Muscle of leg (tissue), 11 donors: ENCODE results near the gene LTC4S. TPM values are rescaled to one million over a fixed set of nuclear protein-coding genes. Genes with fewer than 3 reads are reported as not detected.
A peak's percentile ranks its signal among the peaks of the same experiment; 100 is the strongest.

Experiments
- DNase-seq: peaks from one replicate; pipeline ENCODE4 v3.0.0; 2013
- H3K27ac ChIP-seq: one replicate; pipeline ENCODE4 v1.5.1; 2013; ENCODE audit warnings: mild to moderate bottlenecking, low read length, control low read depth
- H3K27me3 ChIP-seq: one replicate; pipeline ENCODE4 v1.6.1; 2013; ENCODE audit warnings: low read length; ENCODE audit not compliant: control insufficient read depth, insufficient read depth
- H3K36me3 ChIP-seq: one replicate; pipeline ENCODE4 v1.6.1; 2013; ENCODE audit warnings: low read length; ENCODE audit not compliant: control insufficient read depth, insufficient read depth
- H3K4me1 ChIP-seq: one replicate; pipeline ENCODE4 v1.6.1; 2013; ENCODE audit warnings: low read length; ENCODE audit not compliant: control insufficient read depth, insufficient read depth
- H3K4me3 ChIP-seq: one replicate; pipeline ENCODE4 v1.5.1; 2013; ENCODE audit warnings: low read length, control low read depth
- H3K9me3 ChIP-seq: replicated peaks from 2 replicates; pipeline ENCODE4 v1.6.1; 2013; ENCODE audit warnings: low read depth, low read length; ENCODE audit not compliant: control insufficient read depth
- WGBS: methylation state at CpG from one replicate; pipeline ENCODE4 v1.1.5; 2013; ENCODE audit warnings: missing lambda C conversion rate; ENCODE audit not compliant: insufficient coverage; 5-methylcytosine and 5-hydroxymethylcytosine counted together
- polyA plus RNA-seq, 8 donors: library from polyadenylated mRNA; unstranded; fragments of 120-200 nt; gene quantifications; one replicate each; pipeline versions ENCODE4 v1.2.1 to v1.2.3, GENCODE V29; 2013; ENCODE audit warnings: inconsistent platforms in 1 of 8, low replicate concordance in 1 of 8; ENCODE audit not compliant: insufficient read length in 8 of 8, insufficient read depth in 1 of 8
- total RNA-seq: library from RNA; stranded (reverse); fragments of 120-200 nt; gene quantifications from one replicate; pipeline ENCODE4 v1.2.4, GENCODE V29; 2013

LTC4S gene
- total and polyA plus RNA-seq, 9 donors: 2.3 to 4.6 (median 3.2) TPM

- Histone ChIP-seq H3K27ac (no peak overlapping the region), H3K4me1 (peaks cover 7% of the 10 kb centered on the region), H3K36me3 (peaks cover 73% of the 10 kb centered on the region), H3K27me3 (no peaks in the 10 kb centered on the region), H3K4me3 (no peak overlapping the region), H3K9me3 (no peaks in the 10 kb centered on the region)
- WGBS: no CpG with 5 or more reads among the region's 6 CpGs
- DNase-seq: no peak
Observed at GRCh38 chr5:179769271-179769670, 24.5 kb upstream of the LTC4S start.

- no peaks in the 10 kb centered on the region for H3K9me3 ChIP-seq
- peaks cover 78% of the 10 kb centered on the region for H3K36me3 ChIP-seq
- H3K27ac ChIP-seq: no peak overlapping the region
- no peaks in the 10 kb centered on the region for H3K27me3 ChIP-seq
- peaks cover 7% of the 10 kb centered on the region for H3K4me1 ChIP-seq
- no peak for DNase-seq
- 96% methylated on average over 4 of the region's 5 CpGs for WGBS
- H3K4me3 ChIP-seq: no peak overlapping the region
Observed at GRCh38 chr5:179769796-179770195, 24.0 kb upstream of the LTC4S start.

DNA sequence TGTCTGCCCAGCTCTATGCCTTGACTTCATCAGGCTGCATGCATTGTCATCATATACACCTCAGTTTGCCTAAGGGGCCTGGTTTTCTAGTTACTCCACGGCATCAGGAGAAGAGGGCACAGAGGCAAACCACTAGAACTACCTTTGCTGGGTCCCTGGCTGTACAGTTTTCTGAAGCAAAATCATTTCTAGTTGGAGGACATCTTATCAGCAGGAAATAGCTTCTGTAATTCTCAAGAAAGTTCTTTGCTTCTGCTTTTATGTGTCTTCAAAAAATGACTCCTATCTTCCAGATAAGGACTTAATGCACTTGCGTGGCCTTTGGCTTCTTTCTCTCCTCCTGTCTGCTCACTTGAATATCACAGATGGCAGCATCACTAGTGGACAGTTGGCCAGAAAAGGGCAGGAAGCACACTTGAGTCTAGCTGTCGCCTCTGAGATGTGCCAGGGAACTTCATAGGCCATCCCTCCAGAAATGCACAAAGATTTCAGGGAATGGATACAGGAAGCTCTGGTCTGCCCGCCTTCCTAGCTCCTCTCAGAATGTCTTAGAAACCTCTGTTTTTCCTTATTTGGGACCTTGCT, 22.4 kb upstream of the LTC4S start:
- Histone ChIP-seq H3K9me3 (no peaks in the 10 kb centered on the region), H3K4me3 (no peak overlapping the region), H3K36me3 (peaks cover 80% of the 10 kb centered on the region), H3K4me1 (no peaks in the 10 kb centered on the region), H3K27me3 (no peaks in the 10 kb centered on the region), H3K27ac (no peak overlapping the region)
- DNase-seq: no peak
- WGBS: 94% methylated on average over 2 of the region's 4 CpGs

- H3K4me1 ChIP-seq: no peaks in the 10 kb centered on the region
- WGBS: 100% methylated on average over 2 of the region's 6 CpGs
Observed at GRCh38 chr5:179772351-179772750, 21.4 kb upstream of the LTC4S start.

GRCh38 chr5:179773686-179774040, 20.1 kb upstream of the LTC4S start:
- no peak for DNase-seq
- no peak overlapping the region for H3K27ac ChIP-seq
- no peak overlapping the region for H3K4me3 ChIP-seq
- no peaks in the 10 kb centered on the region for H3K9me3 ChIP-seq
- no peaks in the 10 kb centered on the region for H3K27me3 ChIP-seq
- no peaks in the 10 kb centered on the region for H3K4me1 ChIP-seq
- 93% methylated on average over 9 of the region's 9 CpGs for WGBS
- H3K36me3 ChIP-seq: peaks cover 84% of the 10 kb centered on the region

More at GRCh38 chr5:179772351-179772750, 21.4 kb upstream of the LTC4S start:
- no peaks in the 10 kb centered on the region for H3K9me3 ChIP-seq
- H3K4me3 ChIP-seq: no peak overlapping the region
- H3K27me3 ChIP-seq: no peaks in the 10 kb centered on the region
- H3K36me3 ChIP-seq: peaks cover 80% of the 10 kb centered on the region
- H3K27ac ChIP-seq: no peak overlapping the region
- no peak for DNase-seq

DNA sequence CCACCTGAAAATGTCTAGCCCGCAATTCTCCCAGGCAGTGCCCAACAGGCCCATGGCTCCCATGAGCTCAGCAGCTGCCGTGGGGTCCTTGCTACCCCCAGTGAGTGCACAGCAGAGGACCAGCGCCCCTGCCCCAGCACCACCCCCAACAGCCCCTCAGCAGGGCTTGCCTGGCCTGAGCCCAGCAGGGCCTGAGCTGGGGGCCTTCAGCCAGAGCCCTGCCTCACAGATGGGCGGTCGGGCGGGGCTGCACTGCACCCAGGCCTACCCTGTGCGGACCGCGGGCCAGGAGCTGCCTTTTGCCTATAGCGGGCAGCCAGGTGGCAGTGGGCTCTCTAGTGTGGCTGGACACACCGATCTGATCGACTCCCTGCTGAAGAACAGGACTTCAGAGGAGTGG, 19.3 kb upstream of the LTC4S start:
- Histone ChIP-seq H3K27ac (no peak overlapping the region), H3K27me3 (no peaks in the 10 kb centered on the region), H3K36me3 (peaks cover 79% of the 10 kb centered on the region), H3K9me3 (no peaks in the 10 kb centered on the region), H3K4me1 (no peaks in the 10 kb centered on the region), H3K4me3 (no peak overlapping the region)
- WGBS: 94% methylated on average over 12 of the region's 12 CpGs
- no peak for DNase-seq

DNA sequence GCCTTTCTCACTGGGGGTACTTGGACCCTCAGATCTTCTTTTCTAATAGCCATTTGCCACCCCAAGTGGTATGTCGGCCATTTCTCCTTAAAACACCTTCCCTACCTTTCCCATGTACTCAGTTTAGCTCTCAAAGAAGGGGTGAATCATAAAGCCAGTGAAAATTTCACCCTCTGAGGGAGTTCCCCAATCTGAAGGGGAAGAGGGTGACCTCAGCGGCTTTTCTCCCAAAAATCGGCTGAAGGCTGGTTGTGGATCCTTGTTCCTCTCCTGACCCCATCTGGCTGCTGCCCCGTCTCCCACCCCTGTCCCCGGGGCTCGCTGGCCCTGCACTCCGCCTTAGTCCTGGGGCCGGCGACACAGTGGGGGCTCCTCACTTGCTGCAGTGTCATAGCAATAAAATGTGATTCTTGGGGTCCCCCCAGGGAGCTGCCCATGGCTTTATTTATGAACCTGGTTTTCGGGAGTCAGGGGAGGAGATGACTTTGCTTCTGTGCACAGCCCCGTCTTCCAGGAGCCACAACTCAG, 17.3 kb upstream of the LTC4S start:
- no peaks in the 10 kb centered on the region for H3K9me3 ChIP-seq
- no peaks in the 10 kb centered on the region for H3K27me3 ChIP-seq
- 78% methylated on average over 7 of the region's 11 CpGs for WGBS
- peaks cover 3% of the 10 kb centered on the region for H3K4me1 ChIP-seq
- DNase-seq: no peak
- no peak overlapping the region for H3K27ac ChIP-seq
- no peak overlapping the region for H3K4me3 ChIP-seq
- H3K36me3 ChIP-seq: peaks cover 71% of the 10 kb centered on the region

- DNase-seq: no peak
- H3K4me3 ChIP-seq: no peak overlapping the region
- WGBS: 83% methylated on average over 10 of the region's 10 CpGs
- H3K4me1 ChIP-seq: peaks cover 3% of the 10 kb centered on the region
- no peaks in the 10 kb centered on the region for H3K9me3 ChIP-seq
- H3K27me3 ChIP-seq: no peaks in the 10 kb centered on the region
- no peak overlapping the region for H3K27ac ChIP-seq
- peaks cover 64% of the 10 kb centered on the region for H3K36me3 ChIP-seq
Observed at GRCh38 chr5:179777456-179777855, 16.3 kb upstream of the LTC4S start.

DNA sequence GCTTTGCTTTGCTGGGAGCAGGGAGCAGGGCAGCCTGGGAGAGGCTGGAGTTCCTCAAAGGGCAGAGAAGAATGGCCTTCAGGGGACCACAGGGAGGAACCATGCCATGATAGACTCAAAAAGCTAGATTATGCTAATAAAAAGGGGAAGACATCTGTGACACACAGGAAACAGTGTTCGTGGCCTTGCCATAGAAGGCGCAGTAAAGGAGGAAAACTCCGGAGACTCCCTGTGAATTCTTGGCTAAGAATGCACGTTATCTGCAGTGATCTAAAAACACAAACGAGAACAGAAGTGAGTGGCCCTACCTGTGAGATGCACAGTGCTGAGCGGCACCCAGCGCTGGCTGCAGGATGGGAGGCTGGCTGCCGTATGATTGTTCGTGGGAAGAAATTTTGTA, 15.9 kb upstream of the LTC4S start:
- no peak overlapping the region for H3K27ac ChIP-seq

DNA sequence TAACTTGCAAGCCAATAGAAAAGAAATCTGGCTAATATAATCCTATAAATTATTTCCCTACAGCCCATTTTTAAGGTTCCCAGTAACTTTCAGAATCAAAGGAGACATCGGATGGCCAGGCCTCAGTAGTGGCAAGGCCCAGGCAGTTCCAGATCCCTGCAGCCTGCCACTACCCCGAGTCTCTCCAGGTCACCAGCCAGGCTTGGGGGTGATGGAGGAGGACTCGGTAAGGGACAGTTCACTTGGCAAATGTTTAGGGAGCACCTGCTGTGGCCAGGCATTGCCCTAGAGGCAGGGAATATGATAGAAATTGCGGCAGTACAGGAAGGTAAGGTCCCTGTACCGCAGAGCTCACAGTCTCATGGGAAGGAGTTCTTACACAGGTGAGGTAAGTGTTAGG, 15.2 kb upstream of the LTC4S start:
- H3K36me3 ChIP-seq: peaks cover 53% of the 10 kb centered on the region

More for the DNA sequence above, 15.9 kb upstream of the LTC4S start:
- 80% methylated on average over 9 of the region's 9 CpGs for WGBS
- peaks cover 59% of the 10 kb centered on the region for H3K36me3 ChIP-seq
- H3K4me1 ChIP-seq: peaks cover 3% of the 10 kb centered on the region
- no peaks in the 10 kb centered on the region for H3K9me3 ChIP-seq
- DNase-seq: peak; percentile 40
- H3K27me3 ChIP-seq: no peaks in the 10 kb centered on the region
- H3K4me3 ChIP-seq: no peak overlapping the region

DNA sequence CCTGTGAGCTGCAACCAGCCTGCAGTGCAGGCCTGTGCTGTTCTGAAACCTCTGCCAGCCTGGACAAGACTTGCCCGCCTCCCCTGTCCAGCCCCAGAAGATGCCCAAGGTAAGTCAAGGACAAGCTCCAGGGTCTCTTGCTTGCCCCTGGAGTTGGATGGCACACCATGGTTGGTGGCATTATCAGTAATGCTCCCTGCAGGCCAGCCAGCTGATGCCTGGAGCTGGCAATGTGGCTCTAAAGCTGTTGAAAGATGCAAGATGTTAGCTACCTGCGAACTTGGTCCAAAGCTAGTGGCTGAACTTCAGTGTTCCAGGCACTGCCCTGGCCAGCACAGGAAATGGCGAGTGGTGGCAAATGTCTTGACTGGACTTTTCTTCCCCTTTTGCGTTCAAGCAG, 14.0 kb upstream of the LTC4S start:
- Histone ChIP-seq H3K27ac (no peak overlapping the region), H3K27me3 (no peaks in the 10 kb centered on the region), H3K4me3 (no peak overlapping the region), H3K4me1 (peaks cover 3% of the 10 kb centered on the region), H3K9me3 (no peaks in the 10 kb centered on the region), H3K36me3 (peaks cover 40% of the 10 kb centered on the region)
- DNase-seq: no peak
- WGBS: 91% methylated on average over 4 of the region's 4 CpGs

More for the DNA sequence above, 15.2 kb upstream of the LTC4S start:
- Histone ChIP-seq H3K4me3 (no peak overlapping the region), H3K4me1 (peaks cover 3% of the 10 kb centered on the region), H3K9me3 (no peaks in the 10 kb centered on the region), H3K27me3 (no peaks in the 10 kb centered on the region), H3K27ac (no peak overlapping the region)
- DNase-seq: no peak
- 90% methylated on average over 4 of the region's 5 CpGs for WGBS
